Liver (tissue), 9 donors: Measurements from ENCODE around the gene DGKB. TPM values are rescaled to one million over a fixed set of nuclear protein-coding genes. Genes with fewer than 3 reads are reported as not detected.

Experiments used
- DNase-seq: peaks from one replicate; pipeline ENCODE4 v3.0.0-alpha.2; 2017; ENCODE audit warnings: low spot score
- H3K27ac ChIP-seq, 2 donors: one replicate each; pipeline ENCODE4 v1.7.0; 2013; ENCODE audit warnings: inconsistent platforms in 2 of 2, low read length in 2 of 2, control low read depth in 1 of 2, low read depth in 1 of 2, mild to moderate bottlenecking in 1 of 2
- H3K27me3 ChIP-seq, 4 donors: one replicate each; pipeline versions ENCODE4 v1.6.1 to v1.7.0; 2013; ENCODE audit warnings: low read length in 3 of 4, inconsistent platforms in 1 of 4, mild to moderate bottlenecking in 1 of 4, moderate library complexity in 1 of 4; ENCODE audit not compliant: control insufficient read depth in 4 of 4, insufficient read depth in 4 of 4
- H3K36me3 ChIP-seq, 4 donors: one replicate each; pipeline versions ENCODE4 v1.6.1 to v1.7.0; 2013; ENCODE audit warnings: low read length in 3 of 4, mild to moderate bottlenecking in 3 of 4, low read depth in 1 of 4, moderate library complexity in 1 of 4; ENCODE audit not compliant: control insufficient read depth in 4 of 4, insufficient read depth in 3 of 4
- H3K4me1 ChIP-seq, 4 donors: one replicate each; pipeline versions ENCODE4 v1.6.1 to v1.7.0; 2013; ENCODE audit warnings: low read length in 3 of 4, mild to moderate bottlenecking in 3 of 4, moderate library complexity in 1 of 4; ENCODE audit not compliant: control insufficient read depth in 4 of 4, insufficient read depth in 4 of 4
- H3K4me3 ChIP-seq, 3 donors: one replicate each; pipeline versions ENCODE4 v1.6.1 to v1.7.0; 2013; ENCODE audit warnings: low read length in 3 of 3, control low read depth in 1 of 3, low read depth in 1 of 3, mild to moderate bottlenecking in 1 of 3
- H3K9ac ChIP-seq, 2 donors: one replicate each; pipeline ENCODE4 v1.7.0; 2013; ENCODE audit warnings: low read length in 2 of 2, mild to moderate bottlenecking in 2 of 2, moderate library complexity in 2 of 2, control low read depth in 1 of 2, low read depth in 1 of 2
- H3K9me3 ChIP-seq, 4 donors: one replicate each; pipeline versions ENCODE4 v1.6.1 to v1.7.0; 2013; ENCODE audit warnings: low read length in 3 of 4; ENCODE audit not compliant: control insufficient read depth in 4 of 4
- ATF3 ChIP-seq: IDR thresholded peaks from 2 replicates; pipeline ENCODE4 v1.6.1; 2016; ENCODE audit warnings: antibody characterized with exemption
- EGR1 ChIP-seq, 2 donors: IDR thresholded peaks; 2 replicates each; pipeline ENCODE4 v1.6.1; 2016 to 2018; ENCODE audit warnings: antibody characterized with exemption in 2 of 2, low read depth in 2 of 2
- FOXA1 ChIP-seq: IDR thresholded peaks from 2 replicates; pipeline ENCODE4 v1.6.1; 2016; ENCODE audit warnings: antibody characterized with exemption
- FOXA2 ChIP-seq: IDR thresholded peaks from 2 replicates; pipeline ENCODE4 v1.6.1; 2016; ENCODE audit warnings: antibody characterized with exemption
- GABPA ChIP-seq, 2 donors: IDR thresholded peaks in 1 of 2; conservative IDR thresholded peaks in 1 of 2; 2 replicates each; pipeline ENCODE4 v1.6.1; 2016; ENCODE audit warnings: antibody characterized with exemption in 2 of 2, mild to moderate bottlenecking in 1 of 2, moderate library complexity in 1 of 2
- HNF4A ChIP-seq, 2 donors: conservative IDR thresholded peaks; 2 replicates each; pipeline ENCODE4 v1.6.1; 2016; ENCODE audit warnings: antibody characterized with exemption in 2 of 2, mild to moderate bottlenecking in 2 of 2
- HNF4G ChIP-seq: IDR thresholded peaks from 2 replicates; pipeline ENCODE4 v1.6.1; 2016; ENCODE audit warnings: antibody characterized with exemption
- JUND ChIP-seq, 2 donors: IDR thresholded peaks; 2 replicates each; pipeline ENCODE4 v1.6.1; 2016; ENCODE audit warnings: antibody characterized with exemption in 2 of 2
- NR2F2 ChIP-seq: IDR thresholded peaks from 2 replicates; pipeline ENCODE4 v1.6.1; 2016; ENCODE audit warnings: antibody characterized with exemption
- RAD21 ChIP-seq, 2 donors: IDR thresholded peaks; 2 replicates each; pipeline ENCODE4 v1.6.1; 2016; ENCODE audit warnings: antibody characterized with exemption in 2 of 2, mild to moderate bottlenecking in 2 of 2
- RXRA ChIP-seq, 2 donors: IDR thresholded peaks; 2 replicates each; pipeline ENCODE4 v1.6.1; 2017 to 2018; ENCODE audit warnings: antibody characterized with exemption in 2 of 2, mild to moderate bottlenecking in 1 of 2
- SP1 ChIP-seq: IDR thresholded peaks from 2 replicates; pipeline ENCODE4 v1.6.1; 2018; ENCODE audit warnings: antibody characterized with exemption, mild to moderate bottlenecking
- TAF1 ChIP-seq: conservative IDR thresholded peaks from 2 replicates; pipeline ENCODE4 v1.6.1; 2016; ENCODE audit warnings: antibody characterized with exemption, mild to moderate bottlenecking
- YY1 ChIP-seq: IDR thresholded peaks from 2 replicates; pipeline ENCODE4 v1.6.1; 2016; ENCODE audit warnings: antibody characterized with exemption, mild to moderate bottlenecking
- WGBS: extraction: QIAGEN DNeasy Blood & Tissue Kit; methylation state at CpG from one replicate; pipeline ENCODE4 v1.1.7; 2013; 5-methylcytosine and 5-hydroxymethylcytosine counted together
- polyA plus RNA-seq, 2 donors: library from polyadenylated mRNA; stranded (reverse) in 1 of 2; unstranded in 1 of 2; fragments of 200-250 nt in 1 of 2; fragments of >200 nt in 1 of 2; fragmentation: Nextera tagmentation in 1 of 2; extraction: Ambion mirVana in 1 of 2; gene quantifications; one replicate each; pipeline versions ENCODE4 v1.2.1 to v1.2.3, GENCODE V29; 2013 to 2015
- total RNA-seq, 2 donors: library from RNA; depleted of rRNA; stranded (reverse); fragments of >200 nt; gene quantifications; one replicate each; pipeline ENCODE4 v1.2.3, GENCODE V29; 2014
- TF ChIP-seq, protein P1 (sequence below): IDR thresholded peaks from 2 replicates; pipeline ENCODE4 v1.6.1; 2016; ENCODE audit warnings: antibody characterized with exemption, mild to moderate bottlenecking
- TF ChIP-seq, protein P2 (sequence below): IDR thresholded peaks from 2 replicates; pipeline ENCODE4 v1.6.1; 2016; ENCODE audit warnings: antibody characterized with exemption
- TF ChIP-seq, protein P3 (sequence below): IDR thresholded peaks from 2 replicates; pipeline ENCODE4 v1.6.1; 2016; ENCODE audit warnings: antibody characterized with exemption
- donor health status: healthy.
- donor health status: healthy.
- donor health status: healthy.
- donor health status: healthy.
- donor health status: healthy.

DGKB gene
- total and polyA plus RNA-seq, 4 donors: 0.09 to 0.42 TPM; not detected in 2

DNA sequence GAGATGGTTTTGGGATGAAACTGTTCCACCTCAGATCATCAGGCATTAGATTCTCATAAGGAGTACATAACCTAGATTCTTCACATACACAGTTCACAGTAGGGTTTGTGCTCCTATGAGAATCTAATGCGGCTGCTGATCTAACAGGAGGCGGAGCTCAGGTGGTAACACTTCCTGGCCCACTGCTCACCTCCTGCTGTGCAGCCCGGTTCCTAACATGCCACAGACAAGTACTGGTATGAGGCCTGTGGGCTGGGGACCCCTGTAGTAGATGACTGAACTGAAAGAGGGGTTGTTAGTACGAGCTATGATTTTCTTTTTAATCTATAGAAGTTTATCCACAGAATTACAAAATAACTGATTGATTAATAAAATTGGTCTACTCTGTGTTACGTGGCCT is 48.1 kb downstream of the DGKB start:
- H3K4me1 ChIP-seq: no peaks in the 10 kb centered on the region
- no peaks in the 10 kb centered on the region for H3K27me3 ChIP-seq
- DNase-seq: no peak
- H3K9ac ChIP-seq: no peak overlapping the region
- WGBS: 83% methylated on average over 5 of the region's 5 CpGs
- H3K4me3 ChIP-seq: no peak overlapping the region
- no peaks in the 10 kb centered on the region for H3K36me3 ChIP-seq
- no peak overlapping the region for H3K27ac ChIP-seq
- H3K9me3 ChIP-seq: no peaks in the 10 kb centered on the region
- TF ChIP-seq, protein P1, sequence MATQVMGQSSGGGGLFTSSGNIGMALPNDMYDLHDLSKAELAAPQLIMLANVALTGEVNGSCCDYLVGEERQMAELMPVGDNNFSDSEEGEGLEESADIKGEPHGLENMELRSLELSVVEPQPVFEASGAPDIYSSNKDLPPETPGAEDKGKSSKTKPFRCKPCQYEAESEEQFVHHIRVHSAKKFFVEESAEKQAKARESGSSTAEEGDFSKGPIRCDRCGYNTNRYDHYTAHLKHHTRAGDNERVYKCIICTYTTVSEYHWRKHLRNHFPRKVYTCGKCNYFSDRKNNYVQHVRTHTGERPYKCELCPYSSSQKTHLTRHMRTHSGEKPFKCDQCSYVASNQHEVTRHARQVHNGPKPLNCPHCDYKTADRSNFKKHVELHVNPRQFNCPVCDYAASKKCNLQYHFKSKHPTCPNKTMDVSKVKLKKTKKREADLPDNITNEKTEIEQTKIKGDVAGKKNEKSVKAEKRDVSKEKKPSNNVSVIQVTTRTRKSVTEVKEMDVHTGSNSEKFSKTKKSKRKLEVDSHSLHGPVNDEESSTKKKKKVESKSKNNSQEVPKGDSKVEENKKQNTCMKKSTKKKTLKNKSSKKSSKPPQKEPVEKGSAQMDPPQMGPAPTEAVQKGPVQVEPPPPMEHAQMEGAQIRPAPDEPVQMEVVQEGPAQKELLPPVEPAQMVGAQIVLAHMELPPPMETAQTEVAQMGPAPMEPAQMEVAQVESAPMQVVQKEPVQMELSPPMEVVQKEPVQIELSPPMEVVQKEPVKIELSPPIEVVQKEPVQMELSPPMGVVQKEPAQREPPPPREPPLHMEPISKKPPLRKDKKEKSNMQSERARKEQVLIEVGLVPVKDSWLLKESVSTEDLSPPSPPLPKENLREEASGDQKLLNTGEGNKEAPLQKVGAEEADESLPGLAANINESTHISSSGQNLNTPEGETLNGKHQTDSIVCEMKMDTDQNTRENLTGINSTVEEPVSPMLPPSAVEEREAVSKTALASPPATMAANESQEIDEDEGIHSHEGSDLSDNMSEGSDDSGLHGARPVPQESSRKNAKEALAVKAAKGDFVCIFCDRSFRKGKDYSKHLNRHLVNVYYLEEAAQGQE: no peak
- TF ChIP-seq YY1 (no peak), JUND (IDR thresholded peaks at IDR 0.05) (no peak), EGR1 (IDR thresholded peaks at IDR 0.05; ENCODE audit: low read depth in 2 of 2) (no peak), RAD21 (IDR thresholded peaks at IDR 0.05) (no peak), FOXA2 (no peak), NR2F2 (no peak)
- TF ChIP-seq, protein P2, sequence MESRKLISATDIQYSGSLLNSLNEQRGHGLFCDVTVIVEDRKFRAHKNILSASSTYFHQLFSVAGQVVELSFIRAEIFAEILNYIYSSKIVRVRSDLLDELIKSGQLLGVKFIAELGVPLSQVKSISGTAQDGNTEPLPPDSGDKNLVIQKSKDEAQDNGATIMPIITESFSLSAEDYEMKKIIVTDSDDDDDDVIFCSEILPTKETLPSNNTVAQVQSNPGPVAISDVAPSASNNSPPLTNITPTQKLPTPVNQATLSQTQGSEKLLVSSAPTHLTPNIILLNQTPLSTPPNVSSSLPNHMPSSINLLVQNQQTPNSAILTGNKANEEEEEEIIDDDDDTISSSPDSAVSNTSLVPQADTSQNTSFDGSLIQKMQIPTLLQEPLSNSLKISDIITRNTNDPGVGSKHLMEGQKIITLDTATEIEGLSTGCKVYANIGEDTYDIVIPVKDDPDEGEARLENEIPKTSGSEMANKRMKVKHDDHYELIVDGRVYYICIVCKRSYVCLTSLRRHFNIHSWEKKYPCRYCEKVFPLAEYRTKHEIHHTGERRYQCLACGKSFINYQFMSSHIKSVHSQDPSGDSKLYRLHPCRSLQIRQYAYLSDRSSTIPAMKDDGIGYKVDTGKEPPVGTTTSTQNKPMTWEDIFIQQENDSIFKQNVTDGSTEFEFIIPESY: no peak

DNA sequence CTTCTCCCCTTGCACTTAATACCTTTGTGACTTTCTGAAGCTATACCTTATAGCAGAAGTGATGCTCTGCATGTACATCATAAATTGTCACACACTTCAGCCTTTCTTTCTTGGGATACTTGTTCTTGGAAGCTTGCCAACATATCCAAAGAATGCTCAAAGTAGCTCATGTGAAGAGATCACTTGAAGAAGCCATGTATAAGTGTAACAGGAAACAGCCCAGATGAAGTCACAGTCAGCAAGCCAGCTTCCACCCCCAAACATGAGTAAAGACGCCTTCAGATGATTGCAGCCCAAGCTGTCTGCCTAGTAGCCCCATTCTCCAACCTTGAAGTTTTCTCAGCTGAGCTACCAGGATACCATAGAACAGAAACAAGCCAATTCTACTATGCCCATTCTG is 50.9 kb downstream of the DGKB start:
- Histone ChIP-seq H3K9me3 (no peaks in the 10 kb centered on the region), H3K9ac (no peak overlapping the region), H3K27me3 (no peaks in the 10 kb centered on the region), H3K4me1 (no peaks in the 10 kb centered on the region), H3K4me3 (no peak overlapping the region), H3K27ac (no peak overlapping the region), H3K36me3 (no peaks in the 10 kb centered on the region)
- no peak for DNase-seq
- WGBS: 84% methylated on average over 1 of the region's 1 CpG
- no peak for TF ChIP-seq FOXA2

GRCh38 chr7:14850039-14850438 is 52.5 kb downstream of the DGKB start:
- no peak for DNase-seq
- Histone ChIP-seq H3K4me1 (no peaks in the 10 kb centered on the region), H3K9ac (no peak overlapping the region), H3K9me3 (no peaks in the 10 kb centered on the region), H3K4me3 (no peak overlapping the region), H3K27ac (no peak overlapping the region), H3K27me3 (no peaks in the 10 kb centered on the region), H3K36me3 (no peaks in the 10 kb centered on the region)
- WGBS: 53% methylated on average over 2 of the region's 2 CpGs
- TF ChIP-seq HNF4A (conservative IDR thresholded peaks at IDR 0.05) (no peak), FOXA1 (no peak), EGR1 (IDR thresholded peaks at IDR 0.05; ENCODE audit: low read depth in 2 of 2) (no peak), ATF3 (no peak), GABPA (IDR thresholded peaks at IDR 0.05 in 1 of 2, conservative IDR thresholded peaks at IDR 0.05 in 1 of 2) (no peak), FOXA2 (no peak), YY1 (no peak), RAD21 (IDR thresholded peaks at IDR 0.05) (no peak), HNF4G (no peak), TAF1 (no peak), RXRA (IDR thresholded peaks at IDR 0.05) (no peak), JUND (IDR thresholded peaks at IDR 0.05) (no peak), NR2F2 (no peak), SP1 (no peak)
- TF ChIP-seq, protein P2: no peak
- TF ChIP-seq, protein P3, sequence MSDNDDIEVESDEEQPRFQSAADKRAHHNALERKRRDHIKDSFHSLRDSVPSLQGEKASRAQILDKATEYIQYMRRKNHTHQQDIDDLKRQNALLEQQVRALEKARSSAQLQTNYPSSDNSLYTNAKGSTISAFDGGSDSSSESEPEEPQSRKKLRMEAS: no peak
- TF ChIP-seq, protein P1: no peak
